CD8-positive, alpha-beta memory T cell (primary cell): ENCODE measurements around the gene POLR3F. TPM values are rescaled to one million over a fixed set of nuclear protein-coding genes. Genes with fewer than 3 reads are reported as not detected.
"Not testable (repeated sequence)": the region's sequence is repeated elsewhere in the genome, so short reads cannot be mapped to it uniquely, and the experiment has no call there.

ENCODE experiments used
- CTCF ChIA-PET: fragments of 350-600 bp; sonication (Branson Sonifier 250); formaldehyde crosslinking; loops from one replicate; lab custom pipeline; 2021; ENCODE audit warnings: antibody characterized with exemption; lab: Charles Lee
- POLR2A ChIA-PET: fragments of 350-600 bp; sonication (Branson Sonifier 250); formaldehyde crosslinking; loops from one replicate; lab custom pipeline; 2021; ENCODE audit warnings: antibody characterized with exemption; lab: Charles Lee
- DNase-seq, 5 donors: peaks; one replicate each; pipeline versions ENCODE4 v3.0.0 to v3.0.0-alpha.2; 2020 to 2022; ENCODE audit warnings: mixed read lengths in 1 of 5
- H3K27ac ChIP-seq: one replicate; pipeline ENCODE4 v1.7.0; 2013; ENCODE audit warnings: low read depth, mild to moderate bottlenecking, low read length, moderate library complexity
- H3K27me3 ChIP-seq: 2 replicates; pipeline ENCODE4 v1.7.0; 2013; ENCODE audit warnings: low read length, mild to moderate bottlenecking; ENCODE audit not compliant: insufficient read depth, poor library complexity, severe bottlenecking
- H3K36me3 ChIP-seq: 2 replicates; pipeline ENCODE4 v1.7.0; 2013; ENCODE audit warnings: mild to moderate bottlenecking, low read length, moderate library complexity; ENCODE audit not compliant: insufficient read depth
- H3K4me1 ChIP-seq: 2 replicates; pipeline ENCODE4 v1.7.0; 2013; ENCODE audit warnings: mild to moderate bottlenecking, low read length, moderate library complexity; ENCODE audit not compliant: insufficient read depth
- H3K4me3 ChIP-seq: 2 replicates; pipeline ENCODE4 v1.7.0; 2013; ENCODE audit warnings: mild to moderate bottlenecking, low read length
- H3K9me3 ChIP-seq: 2 replicates; pipeline ENCODE4 v1.7.0; 2013; ENCODE audit warnings: mild to moderate bottlenecking, low read length
- H3K27ac Mint-ChIP-seq, 8 donors: one replicate each; pipeline ENCODE4 v1.8.0; 2020 to 2021; ENCODE audit warnings: mixed read lengths in 8 of 8, mild to moderate bottlenecking in 6 of 8, inconsistent platforms in 3 of 8, moderate library complexity in 3 of 8
- H3K27me3 Mint-ChIP-seq, 2 donors: one replicate each; pipeline ENCODE4 v1.8.0; 2020 to 2021; ENCODE audit warnings: mixed read lengths in 2 of 2, mild to moderate bottlenecking in 1 of 2, moderate library complexity in 1 of 2
- H3K36me3 Mint-ChIP-seq, 3 donors: one replicate each; pipeline ENCODE4 v1.8.0; 2020 to 2021; ENCODE audit warnings: mixed read lengths in 3 of 3, inconsistent platforms in 1 of 3, mild to moderate bottlenecking in 1 of 3
- H3K4me1 Mint-ChIP-seq, 3 donors: one replicate each; pipeline ENCODE4 v1.8.0; 2020 to 2021; ENCODE audit warnings: mixed read lengths in 3 of 3, inconsistent platforms in 1 of 3, mild to moderate bottlenecking in 1 of 3
- H3K4me3 Mint-ChIP-seq, 7 donors: one replicate each; pipeline ENCODE4 v1.8.0; 2020 to 2021; ENCODE audit warnings: mixed read lengths in 7 of 7, mild to moderate bottlenecking in 6 of 7, moderate library complexity in 4 of 7, inconsistent platforms in 2 of 7
- H3K9me3 Mint-ChIP-seq, 5 donors: one replicate each; pipeline ENCODE4 v1.8.0; 2020 to 2022; ENCODE audit warnings: mixed read lengths in 5 of 5, mild to moderate bottlenecking in 3 of 5, moderate library complexity in 2 of 5, inconsistent platforms in 1 of 5
- polyA plus RNA-seq: library from polyadenylated mRNA; unstranded; fragments of 300-500 nt; fragmentation: Illumina TruSeq; gene quantifications from one replicate; pipeline ENCODE4 v1.2.3, GENCODE V29; 2021
- total RNA-seq, 2 experiments: library from RNA; stranded (reverse); gene quantifications; one replicate each; pipeline ENCODE4 v1.2.3, GENCODE V29; 2021

The POLR3F gene
- total and polyA plus RNA-seq, 3 experiments from 2014 or later, result 8.2 to 18.0 (median 17.3) TPM

- Histone ChIP-seq H3K9me3 (no peaks in the 10 kb centered on the region), H3K36me3 (no peaks in the 10 kb centered on the region), H3K27ac (peak within 1 kb of the TSS; percentile 99), H3K4me3 (peak within 1 kb of the TSS; percentile 68), H3K27me3 (no peaks in the 10 kb centered on the region), H3K4me1 (peaks cover 19% of the 10 kb centered on the region)
- peak within 1 kb of the TSS; percentile 98 to 100 (median 100) for H3K27ac Mint-ChIP-seq
- peaks cover under 1 to 8% of the 10 kb centered on the region in 2 donors for H3K27me3 Mint-ChIP-seq
- POLR2A ChIA-PET, result interaction anchor here (0.5 to 2.7 kb wide), 10 partner anchors 10 to 1545 kb away, joined by 3 to 53 read pairs (median 4); partner anchors contain the start of genes BFSP1, CFAP61, CRNKL1 and DTD1
- H3K4me1 Mint-ChIP-seq, result peaks cover 31 to 57% (median 56%) of the 10 kb centered on the region in 3 donors
- peak within 1 kb of the TSS; percentile 96 to 100 (median 99) for H3K4me3 Mint-ChIP-seq
- CTCF ChIA-PET, result interaction anchor here (0.9 to 3.1 kb wide), 10 partner anchors 11 to 219 kb away, joined by 3 to 30 read pairs (median 4); partner anchors contain the start of genes DZANK1, POLR3F, RBBP9 and SMIM26
- peaks cover 0 to 2% (median 0%) of the 10 kb centered on the region in 5 donors for H3K9me3 Mint-ChIP-seq
- DNase-seq, result peak; percentile 94 to 100 (median 98)
- peaks cover 12 to 42% (median 16%) of the 10 kb centered on the region in 3 donors for H3K36me3 Mint-ChIP-seq
These were observed 40.3 kb downstream of the POLR3F start, which contains the start of gene SEC23B for GRCh38 chr20:18507218-18508191. Gene SEC23B (plus strand): TSS chr20:18507940. CDS start chr20:18510836, 2,896 bp downstream.

GRCh38 chr20:18511571-18511970 is 44.4 kb downstream of the POLR3F start:
- Mint-ChIP-seq H3K27me3 (peaks cover 0 to 8% of the 10 kb centered on the region in 2 donors), H3K4me3 (no peak overlapping the region), H3K27ac (no peak overlapping the region), H3K4me1 (peaks cover 44 to 89% (median 84%) of the 10 kb centered on the region in 3 donors), H3K36me3 (peaks cover 18 to 77% (median 21%) of the 10 kb centered on the region in 3 donors), H3K9me3 (peaks cover 0 to 2% (median 0%) of the 10 kb centered on the region in 5 donors)
- Histone ChIP-seq H3K27me3 (no peaks in the 10 kb centered on the region), H3K4me1 (peaks cover 17% of the 10 kb centered on the region), H3K27ac (no peak overlapping the region), H3K36me3 (peaks cover 4% of the 10 kb centered on the region), H3K4me3 (no peak overlapping the region), H3K9me3 (no peaks in the 10 kb centered on the region)
- DNase-seq, result no peak
- POLR2A ChIA-PET, result no interaction called here
- CTCF ChIA-PET, result no interaction called here

GRCh38 chr20:18513208-18513607 is 46.0 kb downstream of the POLR3F start:
- Histone ChIP-seq H3K4me3 (no peak overlapping the region), H3K4me1 (peaks cover 12% of the 10 kb centered on the region), H3K27me3 (no peaks in the 10 kb centered on the region), H3K9me3 (no peaks in the 10 kb centered on the region), H3K36me3 (peaks cover 4% of the 10 kb centered on the region), H3K27ac (no peak overlapping the region)
- POLR2A ChIA-PET, result no interaction called here
- Mint-ChIP-seq H3K9me3 (no peaks in the 10 kb centered on the region), H3K27ac (peak overlapping the region in 2 of 8 donors; percentile 51 to 63), H3K36me3 (peaks cover 18 to 65% (median 19%) of the 10 kb centered on the region in 3 donors), H3K4me1 (peaks cover 32 to 75% (median 68%) of the 10 kb centered on the region in 3 donors), H3K4me3 (no peak overlapping the region), H3K27me3 (no peaks in the 10 kb centered on the region)
- CTCF ChIA-PET, result no interaction called here
- DNase-seq, result no peak

GRCh38 chr20:18514127-18514526 is 46.9 kb downstream of the POLR3F start:
- ChIA-PET CTCF (no interaction called here), POLR2A (no interaction called here)
- no peaks in the 10 kb centered on the region for H3K27me3 Mint-ChIP-seq
- H3K9me3 Mint-ChIP-seq, result no peaks in the 10 kb centered on the region
- Histone ChIP-seq H3K27ac (no peak overlapping the region), H3K36me3 (peaks cover 4% of the 10 kb centered on the region), H3K4me1 (peaks cover 3% of the 10 kb centered on the region), H3K9me3 (no peaks in the 10 kb centered on the region), H3K27me3 (no peaks in the 10 kb centered on the region), H3K4me3 (no peak overlapping the region)
- H3K4me1 Mint-ChIP-seq, result peaks cover 24 to 66% (median 59%) of the 10 kb centered on the region in 3 donors
- H3K36me3 Mint-ChIP-seq, result peaks cover 18 to 62% (median 19%) of the 10 kb centered on the region in 3 donors
- H3K4me3 Mint-ChIP-seq, result no peak overlapping the region
- no peak overlapping the region for H3K27ac Mint-ChIP-seq
- DNase-seq, result no peak

GRCh38 chr20:18515973-18516372 is 48.8 kb downstream of the POLR3F start:
- Mint-ChIP-seq H3K4me1 (peaks cover 15 to 47% (median 43%) of the 10 kb centered on the region in 3 donors), H3K4me3 (peak overlapping the region in 2 of 7 donors; percentile 0 to 30), H3K9me3 (no peaks in the 10 kb centered on the region)

GRCh38 chr20:18522066-18522465 is 54.9 kb downstream of the POLR3F start:
- H3K4me1 ChIP-seq, H3K9me3 Mint-ChIP-seq, H3K4me1 Mint-ChIP-seq, H3K4me3 Mint-ChIP-seq, H3K4me3 ChIP-seq, H3K27ac ChIP-seq, H3K9me3 ChIP-seq, POLR2A ChIA-PET, H3K27me3 ChIP-seq, H3K27me3 Mint-ChIP-seq, CTCF ChIA-PET, DNase-seq: not testable (repeated sequence)
- peak overlapping the region in 1 of 8 donors; percentile 80 for H3K27ac Mint-ChIP-seq
- H3K36me3 ChIP-seq, result peaks cover 15% of the 10 kb centered on the region
- peaks cover 0 to 31% (median 15%) of the 10 kb centered on the region in 3 donors for H3K36me3 Mint-ChIP-seq

More at GRCh38 chr20:18515973-18516372, 48.8 kb downstream of the POLR3F start:
- ChIA-PET POLR2A (interaction anchor here (0.7 kb wide), 1 partner anchor 205 kb away, joined by 9 read pairs; no protein-coding TSS in a partner anchor), CTCF (no interaction called here)
- no peaks in the 10 kb centered on the region for H3K27me3 Mint-ChIP-seq
- Histone ChIP-seq H3K4me1 (no peaks in the 10 kb centered on the region), H3K27ac (no peak overlapping the region), H3K9me3 (no peaks in the 10 kb centered on the region), H3K36me3 (peaks cover 4% of the 10 kb centered on the region), H3K27me3 (no peaks in the 10 kb centered on the region), H3K4me3 (no peak overlapping the region)
- no peak for DNase-seq
- H3K27ac Mint-ChIP-seq, result peak overlapping the region in 4 of 8 donors; percentile 22 to 84 (median 59)
- H3K36me3 Mint-ChIP-seq, result peaks cover 13 to 48% (median 14%) of the 10 kb centered on the region in 3 donors

GRCh38 chr20:18523066-18523465 is 55.9 kb downstream of the POLR3F start:
- H3K27ac ChIP-seq, result no peak overlapping the region
- CTCF ChIA-PET, result interaction anchor here (1.1 kb wide), 1 partner anchor 986 kb away, joined by 3 read pairs; no protein-coding TSS in a partner anchor
- Mint-ChIP-seq H3K4me3 (no peak overlapping the region), H3K9me3 (no peaks in the 10 kb centered on the region), H3K4me1 (peaks cover 0 to 2% (median 0%) of the 10 kb centered on the region in 3 donors), H3K36me3 (peaks cover 4 to 41% (median 18%) of the 10 kb centered on the region in 3 donors), H3K27ac (peak overlapping the region in 1 of 8 donors; percentile 17), H3K27me3 (no peaks in the 10 kb centered on the region)
- no peaks in the 10 kb centered on the region for H3K27me3 ChIP-seq
- peaks cover 24% of the 10 kb centered on the region for H3K36me3 ChIP-seq
- H3K4me3 ChIP-seq, result no peak overlapping the region
- POLR2A ChIA-PET, result no interaction called here
- H3K4me1 ChIP-seq, result no peaks in the 10 kb centered on the region
- DNase-seq, result no peak
- no peaks in the 10 kb centered on the region for H3K9me3 ChIP-seq
